ENCODE data around the gene PBX2.

PBX2 gene

GRCh38 chr6:32183483-32184083 lies 6.4 kb downstream of the PBX2 start:
- Histone ChIP-seq H3K36me3 (peaks cover 66 to 81% (median 75%) of the 10 kb centered on the region in 11 experiments), H3K27ac (peak overlapping the region in 4 of 11 experiments; percentile 12 to 37 (median 22); a peak in 5 of 22 replicates), H3K4me2 (peak overlapping the region in 1 of 11 experiments; percentile 26; a peak in 1 of 22 replicates), H3K27me3 (no peaks in the 10 kb centered on the region), H3K4me1 (peaks cover 42 to 87% (median 65%) of the 10 kb centered on the region in 10 experiments), H3K9me3 (replicated peaks in 1 of 11) (no peaks in the 10 kb centered on the region), H3K4me3 (no peak overlapping the region), H4K20me1 (peaks cover 0 to 37% (median 7%) of the 10 kb centered on the region in 11 experiments; a peak in 9 of 22 replicates), H3K9ac (peak overlapping the region in 10 of 11 experiments; percentile 5 to 66 (median 36); a peak in 12 of 22 replicates)
- TF ChIP-seq Cebpa-rat (IDR thresholded peaks at IDR 0.05): no peak

- no peak for TF ChIP-seq Cebpa-rat (IDR thresholded peaks at IDR 0.05)
- Histone ChIP-seq H3K4me3 (no peak overlapping the region), H3K4me2 (peak overlapping the region in 3 of 11 experiments; percentile 20 to 95 (median 46); a peak in 5 of 22 replicates), H3K27me3 (no peaks in the 10 kb centered on the region), H4K20me1 (peaks cover 0 to 33% (median 7%) of the 10 kb centered on the region in 11 experiments; a peak in 9 of 22 replicates), H3K27ac (peak overlapping the region in 5 of 11 experiments; percentile 12 to 38 (median 37); a peak in 6 of 22 replicates), H3K4me1 (peaks cover 37 to 82% (median 60%) of the 10 kb centered on the region in 10 experiments), H3K9me3 (replicated peaks in 1 of 11) (no peaks in the 10 kb centered on the region), H3K36me3 (peaks cover 62 to 76% (median 71%) of the 10 kb centered on the region in 11 experiments), H3K9ac (peak overlapping the region in 10 of 11 experiments; percentile 7 to 66 (median 36); a peak in 16 of 22 replicates)
Observed at GRCh38 chr6:32183030-32183429, 7.0 kb downstream of the PBX2 start.

GRCh38 chr6:32182555-32182981 lies 7.4 kb downstream of the PBX2 start:
- Histone ChIP-seq H3K9ac (peak overlapping the region; percentile 7 to 66 (median 37); a peak in 17 of 22 replicates), H3K9me3 (replicated peaks in 1 of 11) (no peaks in the 10 kb centered on the region), H4K20me1 (peaks cover 0 to 28% (median 7%) of the 10 kb centered on the region in 11 experiments; a peak in 9 of 22 replicates), H3K4me1 (peaks cover 32 to 77% (median 55%) of the 10 kb centered on the region in 10 experiments), H3K4me3 (no peak overlapping the region), H3K27ac (peak overlapping the region in 7 of 11 experiments; percentile 21 to 43 (median 37); a peak in 10 of 22 replicates), H3K36me3 (peaks cover 57 to 72% (median 67%) of the 10 kb centered on the region in 11 experiments), H3K27me3 (no peaks in the 10 kb centered on the region), H3K4me2 (peak overlapping the region in 5 of 11 experiments; percentile 2 to 95 (median 46); a peak in 6 of 22 replicates)
- no peak for TF ChIP-seq Cebpa-rat (IDR thresholded peaks at IDR 0.05)

GRCh38 chr6:32181915-32182529 lies 8.0 kb downstream of the PBX2 start:
- Histone ChIP-seq H3K9me3 (replicated peaks in 1 of 11) (no peaks in the 10 kb centered on the region), H3K4me3 (no peak overlapping the region), H3K36me3 (peaks cover 52 to 66% (median 61%) of the 10 kb centered on the region in 11 experiments), H3K9ac (peak overlapping the region; percentile 7 to 66 (median 37); a peak in 16 of 22 replicates), H4K20me1 (peaks cover 0 to 24% (median 5%) of the 10 kb centered on the region in 11 experiments; a peak in 9 of 22 replicates), H3K4me1 (peaks cover 31 to 75% (median 55%) of the 10 kb centered on the region in 10 experiments), H3K27ac (peak overlapping the region in 7 of 11 experiments; percentile 21 to 43 (median 37); a peak in 10 of 22 replicates), H3K27me3 (no peaks in the 10 kb centered on the region), H3K4me2 (peak overlapping the region in 5 of 11 experiments; percentile 2 to 95 (median 46); a peak in 6 of 22 replicates)
- no peak for TF ChIP-seq Cebpa-rat (IDR thresholded peaks at IDR 0.05)

- Histone ChIP-seq H3K4me3 (no peak overlapping the region), H3K36me3 (peaks cover 44 to 58% (median 53%) of the 10 kb centered on the region in 11 experiments), H3K4me1 (peaks cover 31 to 75% (median 55%) of the 10 kb centered on the region in 10 experiments), H3K4me2 (peak overlapping the region in 5 of 11 experiments; percentile 46 to 95 (median 92); a peak in 5 of 22 replicates), H3K9ac (peak overlapping the region in 5 of 11 experiments; percentile 1 to 43 (median 13); a peak in 3 of 22 replicates), H3K27ac (peak overlapping the region in 1 of 11 experiments; percentile 4; a peak in 1 of 22 replicates), H3K27me3 (no peaks in the 10 kb centered on the region), H4K20me1 (peaks cover 0 to 18% (median 0%) of the 10 kb centered on the region in 11 experiments; a peak in 6 of 22 replicates), H3K9me3 (replicated peaks in 1 of 11) (no peaks in the 10 kb centered on the region)
- TF ChIP-seq Cebpa-rat (IDR thresholded peaks at IDR 0.05): no peak
Observed at GRCh38 chr6:32181148-32181702, 8.8 kb downstream of the PBX2 start.

- Histone ChIP-seq H3K27me3 (no peaks in the 10 kb centered on the region), H3K27ac (peak overlapping the region in 7 of 11 experiments; percentile 1 to 93 (median 86); a peak in 4 of 22 replicates), H3K4me1 (peaks cover 38 to 78% (median 60%) of the 10 kb centered on the region in 10 experiments), H3K9ac (peak overlapping the region in 9 of 11 experiments; percentile 80 to 90 (median 86); a peak in 9 of 22 replicates), H3K36me3 (peaks cover 39 to 53% (median 49%) of the 10 kb centered on the region in 11 experiments), H3K9me3 (replicated peaks in 1 of 11) (no peaks in the 10 kb centered on the region), H4K20me1 (peaks cover 0 to 18% (median 0%) of the 10 kb centered on the region in 11 experiments; a peak in 6 of 22 replicates), H3K4me3 (peak overlapping the region; percentile 73 to 90 (median 80); a peak in 15 of 20 replicates), H3K4me2 (peak overlapping the region; percentile 88 to 99 (median 95))
- no peak for TF ChIP-seq Cebpa-rat (IDR thresholded peaks at IDR 0.05)
Observed at GRCh38 chr6:32179766-32180405, 10.1 kb downstream of the PBX2 start.

GRCh38 chr6:32178547-32179440 lies 11.2 kb downstream of the PBX2 start:
- Histone ChIP-seq H3K9me3 (replicated peaks in 1 of 11) (no peaks in the 10 kb centered on the region), H3K9ac (peak overlapping the region; percentile 80 to 90 (median 84)), H3K36me3 (peaks cover 32 to 46% (median 42%) of the 10 kb centered on the region in 11 experiments), H3K27ac (peak overlapping the region; percentile 56 to 94 (median 89); a peak in 21 of 22 replicates), H3K27me3 (no peaks in the 10 kb centered on the region), H3K4me3 (peak overlapping the region; percentile 73 to 90 (median 80)), H3K4me2 (peak overlapping the region; percentile 88 to 99 (median 95)), H3K4me1 (peaks cover 48 to 82% (median 70%) of the 10 kb centered on the region in 10 experiments), H4K20me1 (peaks cover 0 to 11% (median 0%) of the 10 kb centered on the region in 11 experiments; a peak in 5 of 22 replicates)
- TF ChIP-seq Cebpa-rat (IDR thresholded peaks at IDR 0.05): no peak
